HepG2 (cell line): ENCODE data around the gene UPK1A. TPM values are rescaled to one million over a fixed set of nuclear protein-coding genes. Genes with fewer than 3 reads are reported as not detected.
A peak's percentile ranks its signal among the peaks of the same experiment; 100 is the strongest.

Experiments used
- AGO2 ChIP-seq: fragments of 200-400 bp; formaldehyde crosslinking; optimal IDR thresholded peaks from 2 replicates; pipeline ENCODE3; 2017; ENCODE audit warnings: mild to moderate bottlenecking, low read depth, low read length, moderate library complexity
- HDAC2 ChIP-seq: sonication (generic); formaldehyde crosslinking; IDR thresholded peaks from 2 replicates; pipeline ENCODE4 v1.4.0; 2020; ENCODE audit warnings: missing genetic modification reagents
- HMG20B ChIP-seq: conservative IDR thresholded peaks from 2 replicates; pipeline ENCODE4 v1.6.1; 2016; ENCODE audit warnings: missing genetic modification reagents, missing compliant biosample characterization
- KLF15 ChIP-seq: sonication (generic); formaldehyde crosslinking; IDR thresholded peaks from 2 replicates; pipeline ENCODE4 v1.8.1; 2023; ENCODE audit warnings: borderline replicate concordance, mild to moderate bottlenecking, inconsistent platforms, missing genetic modification reagents, mixed read lengths
- MAF1 ChIP-seq: sonication (generic); formaldehyde crosslinking; IDR thresholded peaks from 2 replicates; pipeline ENCODE4 v1.5.0; 2020; ENCODE audit warnings: missing genetic modification reagents, borderline replicate concordance
- MED13 ChIP-seq: sonication (generic); formaldehyde crosslinking; IDR thresholded peaks from 2 replicates; pipeline ENCODE4 v1.5.0; 2020; ENCODE audit warnings: missing genetic modification reagents
- NR2F6 ChIP-seq, 2 experiments: IDR thresholded peaks; 2 replicates each; pipeline ENCODE4 v1.6.1; 2016; ENCODE audit warnings: antibody characterized with exemption in 1 of 2, mild to moderate bottlenecking in 1 of 2
- RFX1 ChIP-seq: fragments of 450-650 bp; IDR thresholded peaks from 2 replicates; pipeline ENCODE4 v1.6.1; 2017
- RFX5 ChIP-seq: IDR thresholded peaks from 2 replicates; pipeline ENCODE4 v1.6.1; 2011; ENCODE audit warnings: low read depth, low read length, improper control_type of control experiment
- SIN3A ChIP-seq: IDR thresholded peaks from 2 replicates; pipeline ENCODE4 v1.6.1; 2011; ENCODE audit warnings: low read depth, mild to moderate bottlenecking, control low read depth, low read length, borderline replicate concordance
- THYN1 ChIP-seq: sonication (generic); formaldehyde crosslinking; IDR thresholded peaks from 2 replicates; pipeline ENCODE4 v1.8.1; 2023; ENCODE audit warnings: low read depth, mild to moderate bottlenecking, moderate library complexity, missing genetic modification reagents, borderline replicate concordance
- ZBTB21 ChIP-seq: sonication (generic); formaldehyde crosslinking; IDR thresholded peaks from 2 replicates; pipeline ENCODE4 v1.4.0; 2020; ENCODE audit warnings: missing genetic modification reagents
- ZBTB42 ChIP-seq: sonication (generic); formaldehyde crosslinking; IDR thresholded peaks from 2 replicates; pipeline ENCODE4 v1.5.0; 2020; ENCODE audit warnings: mild to moderate bottlenecking, missing genetic modification reagents
- ZEB1 ChIP-seq: IDR thresholded peaks from 2 replicates; pipeline ENCODE4 v1.6.1; 2012; ENCODE audit warnings: mild to moderate bottlenecking, low read depth, inconsistent platforms; ENCODE audit not compliant: insufficient replicate concordance
- ZFP90 ChIP-seq: sonication (generic); formaldehyde crosslinking; IDR thresholded peaks from 2 replicates; pipeline ENCODE4 v1.8.0; 2022; ENCODE audit warnings: missing genetic modification reagents, mild to moderate bottlenecking, inconsistent platforms, borderline replicate concordance
- ZNF136 ChIP-seq: sonication (generic); formaldehyde crosslinking; IDR thresholded peaks from 2 replicates; pipeline ENCODE4 v1.8.1; 2022; ENCODE audit warnings: low read depth, mild to moderate bottlenecking, moderate library complexity, missing genetic modification reagents
- ZNF326 ChIP-seq: sonication (generic); formaldehyde crosslinking; IDR thresholded peaks from 2 replicates; pipeline ENCODE4 v1.4.0; 2020; ENCODE audit warnings: missing genetic modification reagents, borderline replicate concordance
- ZNF513 ChIP-seq: sonication (generic); formaldehyde crosslinking; conservative IDR thresholded peaks from 2 replicates; pipeline ENCODE4 v1.5.0; 2020; ENCODE audit warnings: missing genetic modification reagents
- ZNF557 ChIP-seq: sonication (generic); formaldehyde crosslinking; IDR thresholded peaks from 2 replicates; pipeline ENCODE4 v1.4.0; 2020; ENCODE audit warnings: missing genetic modification reagents
- ZNF629 ChIP-seq: sonication (generic); formaldehyde crosslinking; conservative IDR thresholded peaks from 2 replicates; pipeline ENCODE4 v1.5.0; 2020; ENCODE audit warnings: missing genetic modification reagents
- ZNF737 ChIP-seq: sonication (generic); formaldehyde crosslinking; IDR thresholded peaks from 2 replicates; pipeline ENCODE4 v1.5.0; 2020; ENCODE audit warnings: missing genetic modification reagents, mild to moderate bottlenecking, borderline replicate concordance
- ZNF777 ChIP-seq: sonication (generic); formaldehyde crosslinking; IDR thresholded peaks from 2 replicates; pipeline ENCODE4 v1.4.0; 2020; ENCODE audit warnings: missing genetic modification reagents
- ZNF878 ChIP-seq: sonication (generic); formaldehyde crosslinking; IDR thresholded peaks from 2 replicates; pipeline ENCODE4 v1.8.1; 2023; ENCODE audit warnings: mild to moderate bottlenecking, missing genetic modification reagents, moderate library complexity
- ZSCAN22 ChIP-seq: sonication (generic); formaldehyde crosslinking; IDR thresholded peaks from 2 replicates; pipeline ENCODE4 v1.4.0; 2020; ENCODE audit warnings: mild to moderate bottlenecking, missing genetic modification reagents
- ZSCAN30 ChIP-seq: sonication (generic); formaldehyde crosslinking; IDR thresholded peaks from 2 replicates; pipeline ENCODE4 v1.5.0; 2020; ENCODE audit warnings: mild to moderate bottlenecking, missing genetic modification reagents
- polyA plus RNA-seq, 8 experiments: library from polyadenylated mRNA; depleted of rRNA in 3 of 8; stranded (reverse) in 7 of 8; unstranded in 1 of 8; fragments of >200 nt; fragmentation: Illumina TruSeq in 4 of 8; extraction: Trizol in 4 of 8; gene quantifications; 2 replicates each; pipeline versions ENCODE4 v1.2.1 to v1.2.3, GENCODE V29; 2011 to 2016; ENCODE audit warnings: low read depth in 4 of 8, missing spikeins in 1 of 8, mixed read lengths in 1 of 8; ENCODE audit not compliant: insufficient read depth in 1 of 8
- total RNA-seq, 5 experiments: library from RNA; depleted of rRNA; stranded (reverse); fragments of >200 nt; fragmentation: Illumina TruSeq; extraction: Trizol; gene quantifications; 2 replicates each; pipeline ENCODE4 v1.2.3, GENCODE V29; 2016; ENCODE audit warnings: low read depth in 1 of 5
- TF ChIP-seq, protein P1 (sequence below): sonication (generic); formaldehyde crosslinking; IDR thresholded peaks from 2 replicates; pipeline ENCODE4 v1.4.0; 2020; ENCODE audit warnings: missing genetic modification reagents, borderline replicate concordance
- TF ChIP-seq, protein P2 (sequence below): fragments of 450-650 bp; IDR thresholded peaks from 2 replicates; pipeline ENCODE4 v1.6.1; 2016
- TF ChIP-seq, protein P3 (sequence below): sonication (generic); formaldehyde crosslinking; IDR thresholded peaks from 2 replicates; pipeline ENCODE4 v1.4.0; 2020; ENCODE audit warnings: mild to moderate bottlenecking, missing genetic modification reagents

The UPK1A gene
- total and polyA plus RNA-seq, 2 of the 13 experiments (the other 11 are each of a cell fraction or from before 2014, with no cell fraction given), result 2.9 TPM; not detected in 1

DNA sequence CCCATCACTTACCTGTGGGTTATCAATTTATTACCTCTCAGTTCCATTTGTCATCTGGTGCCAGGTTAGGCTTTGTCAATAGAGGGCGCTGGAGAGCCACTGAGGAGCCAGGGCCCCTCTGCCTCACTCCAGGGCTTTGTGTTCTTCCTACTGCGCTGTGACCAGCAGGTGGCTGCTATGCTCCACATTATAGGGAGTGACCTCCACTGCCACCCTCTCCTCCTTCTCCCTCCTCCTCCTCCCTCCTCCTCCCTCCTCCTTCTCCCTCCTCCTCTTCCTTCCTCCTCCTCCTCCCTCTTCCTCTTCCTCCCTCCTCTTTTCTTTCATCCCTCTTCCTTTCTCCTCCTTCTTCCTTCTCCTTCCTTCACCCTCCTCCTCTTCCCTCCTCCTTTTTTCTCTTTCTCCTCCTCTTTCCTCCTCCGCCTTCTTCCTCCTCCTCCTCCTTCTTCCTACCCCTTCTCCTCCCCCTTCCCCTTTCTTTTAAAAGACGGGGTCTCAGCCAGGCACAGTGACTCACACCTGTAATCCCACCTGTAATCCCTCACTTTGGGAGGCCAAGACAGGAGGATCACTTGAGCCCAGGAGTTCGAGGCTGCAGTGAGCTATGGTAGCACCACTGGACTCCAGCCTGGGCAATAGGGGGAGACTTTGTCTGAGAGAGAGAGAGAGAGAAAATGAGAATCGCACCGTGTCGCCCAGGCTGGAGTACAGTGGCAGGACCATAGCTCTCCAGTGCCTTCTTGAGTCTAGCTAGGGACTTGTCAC lies 27.7 kb downstream of the UPK1A start (continued):
- TF ChIP-seq, protein P1, sequence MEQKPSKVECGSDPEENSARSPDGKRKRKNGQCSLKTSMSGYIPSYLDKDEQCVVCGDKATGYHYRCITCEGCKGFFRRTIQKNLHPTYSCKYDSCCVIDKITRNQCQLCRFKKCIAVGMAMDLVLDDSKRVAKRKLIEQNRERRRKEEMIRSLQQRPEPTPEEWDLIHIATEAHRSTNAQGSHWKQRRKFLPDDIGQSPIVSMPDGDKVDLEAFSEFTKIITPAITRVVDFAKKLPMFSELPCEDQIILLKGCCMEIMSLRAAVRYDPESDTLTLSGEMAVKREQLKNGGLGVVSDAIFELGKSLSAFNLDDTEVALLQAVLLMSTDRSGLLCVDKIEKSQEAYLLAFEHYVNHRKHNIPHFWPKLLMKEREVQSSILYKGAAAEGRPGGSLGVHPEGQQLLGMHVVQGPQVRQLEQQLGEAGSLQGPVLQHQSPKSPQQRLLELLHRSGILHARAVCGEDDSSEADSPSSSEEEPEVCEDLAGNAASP (CRISPR knock-in tag), result peak; percentile 72
- TF ChIP-seq ZNF326 (CRISPR knock-in tag) (no peak), AGO2 (no peak), ZBTB21 (no peak), ZNF737 (no peak), ZNF513 (CRISPR knock-in tag) (no peak), ZEB1 (no peak), ZNF777 (CRISPR knock-in tag) (no peak), MED13 (CRISPR knock-in tag) (no peak), SIN3A (no peak), RFX1 (no peak), ZSCAN22 (CRISPR knock-in tag) (no peak), MAF1 (CRISPR knock-in tag) (no peak), KLF15 (no peak), RFX5 (no peak), ZNF878 (CRISPR knock-in tag) (no peak), ZFP90 (no peak), ZNF557 (CRISPR knock-in tag) (no peak), THYN1 (CRISPR knock-in tag) (no peak), ZSCAN30 (no peak), HMG20B (no peak), ZNF136 (CRISPR knock-in tag) (no peak), ZNF629 (CRISPR knock-in tag) (no peak), HDAC2 (CRISPR knock-in tag) (0 out of 2 replicates have a peak, but pooled peaks have one; percentile 18), NR2F6 (IDR thresholded peaks at IDR 0.05) (0 out of 2 replicates have a peak, but pooled peaks have one; percentile 21), NR2F6 (CRISPR knock-in tag; IDR thresholded peaks at IDR 0.05) (peak; percentile 77), ZBTB42 (no peak)
- TF ChIP-seq, protein P2, sequence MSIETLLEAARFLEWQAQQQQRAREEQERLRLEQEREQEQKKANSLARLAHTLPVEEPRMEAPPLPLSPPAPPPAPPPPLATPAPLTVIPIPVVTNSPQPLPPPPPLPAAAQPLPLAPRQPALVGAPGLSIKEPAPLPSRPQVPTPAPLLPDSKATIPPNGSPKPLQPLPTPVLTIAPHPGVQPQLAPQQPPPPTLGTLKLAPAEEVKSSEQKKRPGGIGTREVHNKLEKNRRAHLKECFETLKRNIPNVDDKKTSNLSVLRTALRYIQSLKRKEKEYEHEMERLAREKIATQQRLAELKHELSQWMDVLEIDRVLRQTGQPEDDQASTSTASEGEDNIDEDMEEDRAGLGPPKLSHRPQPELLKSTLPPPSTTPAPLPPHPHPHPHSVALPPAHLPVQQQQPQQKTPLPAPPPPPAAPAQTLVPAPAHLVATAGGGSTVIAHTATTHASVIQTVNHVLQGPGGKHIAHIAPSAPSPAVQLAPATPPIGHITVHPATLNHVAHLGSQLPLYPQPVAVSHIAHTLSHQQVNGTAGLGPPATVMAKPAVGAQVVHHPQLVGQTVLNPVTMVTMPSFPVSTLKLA, result no peak
- TF ChIP-seq, protein P3, sequence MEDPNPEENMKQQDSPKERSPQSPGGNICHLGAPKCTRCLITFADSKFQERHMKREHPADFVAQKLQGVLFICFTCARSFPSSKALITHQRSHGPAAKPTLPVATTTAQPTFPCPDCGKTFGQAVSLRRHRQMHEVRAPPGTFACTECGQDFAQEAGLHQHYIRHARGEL (CRISPR knock-in tag), result no peak
